ENCODE measurements around the gene GPR158.

DNA sequence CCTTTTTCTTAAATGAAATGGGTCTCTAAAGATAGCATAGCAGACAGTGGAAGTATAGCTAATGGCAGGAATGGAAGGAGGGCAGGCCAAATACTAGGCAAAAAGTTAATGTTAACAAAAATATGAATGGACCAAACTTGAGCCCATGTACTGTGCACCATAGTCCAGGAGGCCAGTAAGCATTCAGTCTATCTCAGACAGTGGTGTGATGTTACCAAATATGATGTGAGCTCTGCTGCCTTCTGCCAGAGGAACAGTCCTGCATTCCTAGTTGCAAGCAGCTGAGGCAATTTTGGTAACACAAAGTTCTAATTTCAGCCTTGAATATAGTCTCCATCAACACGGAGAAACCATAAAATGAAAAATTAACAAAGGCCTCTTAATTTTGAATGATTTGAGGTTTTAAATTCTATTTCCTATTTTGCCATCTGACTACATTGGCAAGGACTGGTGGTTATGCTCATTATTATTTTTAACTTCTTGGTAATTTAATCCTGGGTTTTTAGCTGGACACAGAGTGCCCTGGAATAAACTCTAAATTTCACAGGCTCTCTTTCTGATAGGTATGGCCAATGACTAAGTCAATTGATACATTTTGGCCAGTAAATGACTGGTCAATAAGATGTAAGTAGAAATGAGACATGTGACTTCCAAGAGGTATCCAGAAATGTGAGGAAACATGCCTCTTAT lies 442.2 kb downstream of the GPR158 start:
- TF ChIP-seq, protein P1, sequence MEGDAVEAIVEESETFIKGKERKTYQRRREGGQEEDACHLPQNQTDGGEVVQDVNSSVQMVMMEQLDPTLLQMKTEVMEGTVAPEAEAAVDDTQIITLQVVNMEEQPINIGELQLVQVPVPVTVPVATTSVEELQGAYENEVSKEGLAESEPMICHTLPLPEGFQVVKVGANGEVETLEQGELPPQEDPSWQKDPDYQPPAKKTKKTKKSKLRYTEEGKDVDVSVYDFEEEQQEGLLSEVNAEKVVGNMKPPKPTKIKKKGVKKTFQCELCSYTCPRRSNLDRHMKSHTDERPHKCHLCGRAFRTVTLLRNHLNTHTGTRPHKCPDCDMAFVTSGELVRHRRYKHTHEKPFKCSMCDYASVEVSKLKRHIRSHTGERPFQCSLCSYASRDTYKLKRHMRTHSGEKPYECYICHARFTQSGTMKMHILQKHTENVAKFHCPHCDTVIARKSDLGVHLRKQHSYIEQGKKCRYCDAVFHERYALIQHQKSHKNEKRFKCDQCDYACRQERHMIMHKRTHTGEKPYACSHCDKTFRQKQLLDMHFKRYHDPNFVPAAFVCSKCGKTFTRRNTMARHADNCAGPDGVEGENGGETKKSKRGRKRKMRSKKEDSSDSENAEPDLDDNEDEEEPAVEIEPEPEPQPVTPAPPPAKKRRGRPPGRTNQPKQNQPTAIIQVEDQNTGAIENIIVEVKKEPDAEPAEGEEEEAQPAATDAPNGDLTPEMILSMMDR (conservative IDR thresholded peaks at IDR 0.05 in 1 of 2, IDR thresholded peaks at IDR 0.05 in 1 of 2; ENCODE audit: low read depth in 1 of 2, low read length in 2 of 2): no peak
- no peak for TF ChIP-seq EZH2 (IDR thresholded peaks at IDR 0.05; ENCODE audit: low read length, missing control alignments)

Data from fibroblast of lung (primary cell).